Vagina (tissue), 2 donors: ENCODE results near the gene ASPG.

Source experiments
- POLR2AphosphoS5 ChIP-seq, 2 donors: sonication (generic); formaldehyde crosslinking; IDR thresholded peaks; one replicate each; pipeline ENCODE4 v1.9.0; 2017; ENCODE audit warnings: antibody characterized with exemption in 2 of 2, mild to moderate bottlenecking in 2 of 2, low read depth in 1 of 2; ENCODE audit not compliant: insufficient read depth in 1 of 2
- TF ChIP-seq, protein P1 (sequence below), 3 experiments: fragments of 450-650 bp in 2 of 3; fragments of 200-600 bp in 1 of 3; sonication (generic) in 1 of 3; IDR thresholded peaks; one replicate each; pipeline ENCODE4 v1.5.1; 2017 to 2019; ENCODE audit warnings: antibody characterized with exemption in 3 of 3, mild to moderate bottlenecking in 2 of 3, moderate library complexity in 2 of 3

DNA sequence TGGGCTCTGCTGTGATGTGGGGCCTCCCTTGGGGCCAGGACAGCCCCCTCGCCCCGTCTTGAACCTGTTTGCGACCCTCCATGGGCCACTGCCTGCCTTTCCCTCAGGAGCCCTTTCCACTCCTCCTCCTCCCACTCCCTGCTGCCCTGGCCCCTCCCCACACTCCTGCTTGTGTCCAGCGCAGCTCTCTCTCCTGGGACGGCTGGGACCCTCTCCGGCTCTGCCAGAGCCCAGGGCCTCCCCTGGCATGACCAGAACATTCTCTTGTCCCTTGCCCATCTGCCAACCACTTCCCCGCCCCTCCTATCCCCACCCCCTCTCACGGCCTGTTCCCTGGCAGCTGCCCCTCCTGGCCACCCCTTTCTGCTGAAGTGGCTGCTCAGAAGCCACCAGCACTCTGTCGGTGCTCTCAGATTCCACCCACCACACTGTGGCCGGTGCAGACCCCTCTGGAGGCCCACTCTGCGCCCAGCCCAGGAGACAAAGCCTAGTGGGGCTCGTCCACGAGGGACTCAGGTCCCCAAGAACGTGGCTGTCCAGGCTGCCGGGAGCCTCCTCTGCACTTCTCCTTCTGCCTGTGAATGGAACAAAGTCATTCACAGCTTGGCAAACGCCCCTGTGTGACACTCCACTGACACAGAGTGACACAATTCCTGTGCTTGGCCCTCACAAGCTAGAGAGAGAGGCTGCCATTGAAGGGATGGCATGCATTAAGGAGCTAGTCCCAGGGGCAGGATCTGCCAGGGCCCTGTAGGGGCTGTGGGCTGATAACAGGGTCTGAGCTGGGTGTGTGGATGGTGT is 1.4 kb downstream of the ASPG start:
- TF ChIP-seq, protein P1, sequence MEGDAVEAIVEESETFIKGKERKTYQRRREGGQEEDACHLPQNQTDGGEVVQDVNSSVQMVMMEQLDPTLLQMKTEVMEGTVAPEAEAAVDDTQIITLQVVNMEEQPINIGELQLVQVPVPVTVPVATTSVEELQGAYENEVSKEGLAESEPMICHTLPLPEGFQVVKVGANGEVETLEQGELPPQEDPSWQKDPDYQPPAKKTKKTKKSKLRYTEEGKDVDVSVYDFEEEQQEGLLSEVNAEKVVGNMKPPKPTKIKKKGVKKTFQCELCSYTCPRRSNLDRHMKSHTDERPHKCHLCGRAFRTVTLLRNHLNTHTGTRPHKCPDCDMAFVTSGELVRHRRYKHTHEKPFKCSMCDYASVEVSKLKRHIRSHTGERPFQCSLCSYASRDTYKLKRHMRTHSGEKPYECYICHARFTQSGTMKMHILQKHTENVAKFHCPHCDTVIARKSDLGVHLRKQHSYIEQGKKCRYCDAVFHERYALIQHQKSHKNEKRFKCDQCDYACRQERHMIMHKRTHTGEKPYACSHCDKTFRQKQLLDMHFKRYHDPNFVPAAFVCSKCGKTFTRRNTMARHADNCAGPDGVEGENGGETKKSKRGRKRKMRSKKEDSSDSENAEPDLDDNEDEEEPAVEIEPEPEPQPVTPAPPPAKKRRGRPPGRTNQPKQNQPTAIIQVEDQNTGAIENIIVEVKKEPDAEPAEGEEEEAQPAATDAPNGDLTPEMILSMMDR (IDR thresholded peaks at IDR 0.05), result no peak
- TF ChIP-seq POLR2AphosphoS5 (IDR thresholded peaks at IDR 0.05; ENCODE audit: insufficient read depth in 1 of 2, low read depth in 1 of 2), result no peak
